HK-2 (cell line): Measurements from ENCODE around the gene KCTD21.

Experiments used
- DNase-seq: peaks from one replicate; pipeline ENCODE4 v3.0.0-alpha.2; 2018; ENCODE audit not compliant: unreplicated experiment

The KCTD21 gene

DNA sequence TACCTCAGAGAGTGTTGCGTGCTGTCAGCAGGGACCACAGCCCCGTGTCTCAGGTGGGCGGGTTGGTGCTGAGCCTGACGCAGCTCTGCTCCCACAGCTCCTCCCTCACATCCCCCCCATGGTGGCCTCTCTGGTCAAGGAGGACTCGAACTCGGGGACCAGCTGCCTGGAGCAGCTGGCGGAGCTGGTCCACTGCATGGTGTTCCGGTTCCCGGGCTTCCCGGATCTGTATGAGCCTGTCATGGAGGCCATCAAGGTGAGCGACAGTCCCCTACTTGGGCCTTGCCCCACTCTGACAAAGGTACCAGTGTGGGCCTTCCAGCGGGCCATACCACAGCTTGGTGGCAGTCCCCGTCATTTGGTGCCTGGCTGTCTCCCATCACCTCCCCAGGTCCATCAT is 12.1 kb upstream of the KCTD21 start:
- no peak for DNase-seq

- DNase-seq, result no peak
These were observed 11.6 kb upstream of the KCTD21 start for GRCh38 chr11:78200061-78200460.

DNA sequence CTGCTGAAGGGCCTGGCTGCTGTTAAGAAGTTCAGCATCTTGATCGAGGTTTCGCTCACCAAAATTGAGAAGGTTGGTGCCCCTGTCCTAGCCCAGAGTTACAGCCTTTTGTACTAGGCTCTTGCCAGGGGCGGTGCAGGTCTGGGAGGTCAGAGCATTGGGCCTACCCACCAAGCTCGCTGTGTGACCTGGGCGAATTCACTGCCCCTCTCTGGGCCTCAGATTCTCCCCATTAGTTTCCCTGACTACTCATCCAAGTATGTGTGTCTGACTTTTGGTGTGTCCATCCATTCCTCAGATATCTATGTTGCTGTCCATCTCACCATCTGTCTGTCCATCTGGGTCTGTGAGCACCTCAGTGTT is 11.2 kb upstream of the KCTD21 start:
- no peak for DNase-seq

- DNase-seq, result no peak
These were observed 10.7 kb upstream of the KCTD21 start for GRCh38 chr11:78199015-78199652.

GRCh38 chr11:78197816-78198215 is 9.4 kb upstream of the KCTD21 start:
- no peak for DNase-seq

DNA sequence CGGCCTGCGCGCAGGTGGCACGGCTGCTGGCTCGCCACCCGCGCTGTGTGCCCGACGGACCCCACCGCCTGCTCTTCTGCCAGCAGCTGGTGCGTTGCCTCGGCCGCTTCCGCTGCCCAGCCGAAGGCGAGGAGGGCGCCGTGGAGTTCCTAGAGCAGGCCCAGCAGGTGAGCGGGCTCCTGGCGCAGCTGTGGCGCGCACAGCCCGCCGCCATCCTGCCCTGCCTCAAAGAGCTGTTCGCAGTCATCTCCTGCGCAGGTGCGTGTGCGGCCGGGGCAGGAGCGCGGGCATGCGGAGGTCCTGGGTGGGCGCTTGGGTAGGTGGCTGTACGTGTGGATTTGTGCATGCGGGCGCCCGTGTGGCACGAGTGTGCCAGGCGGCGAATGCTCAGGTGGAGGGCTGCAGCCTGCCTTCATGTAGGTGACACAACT is 8.2 kb upstream of the KCTD21 start:
- no peak for DNase-seq

- no peak for DNase-seq
These were observed 7.6 kb upstream of the KCTD21 start for GRCh38 chr11:78195917-78196560.

- DNase-seq, result no peak
These were observed 6.1 kb upstream of the KCTD21 start for GRCh38 chr11:78194490-78194889.

DNA sequence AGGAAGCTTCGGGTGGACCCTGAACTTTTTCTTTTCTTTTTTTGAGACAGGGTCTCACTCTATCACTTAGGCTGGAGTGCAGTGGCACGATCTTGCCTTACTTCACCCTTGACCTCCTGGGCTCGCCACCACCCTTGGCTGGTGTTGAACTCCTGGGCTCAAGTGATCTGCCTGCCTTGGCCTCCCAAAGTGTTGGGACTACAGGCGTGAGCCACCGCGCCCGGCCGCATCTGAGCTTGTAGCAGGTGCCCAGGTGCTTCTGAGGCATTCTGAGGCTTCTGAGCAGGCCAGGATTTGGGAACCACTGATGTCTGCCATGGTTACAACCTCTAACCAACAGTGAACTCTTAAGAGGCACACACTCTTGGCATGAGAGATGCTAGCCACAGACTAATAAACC is 5.4 kb upstream of the KCTD21 start:
- DNase-seq, result no peak

DNA sequence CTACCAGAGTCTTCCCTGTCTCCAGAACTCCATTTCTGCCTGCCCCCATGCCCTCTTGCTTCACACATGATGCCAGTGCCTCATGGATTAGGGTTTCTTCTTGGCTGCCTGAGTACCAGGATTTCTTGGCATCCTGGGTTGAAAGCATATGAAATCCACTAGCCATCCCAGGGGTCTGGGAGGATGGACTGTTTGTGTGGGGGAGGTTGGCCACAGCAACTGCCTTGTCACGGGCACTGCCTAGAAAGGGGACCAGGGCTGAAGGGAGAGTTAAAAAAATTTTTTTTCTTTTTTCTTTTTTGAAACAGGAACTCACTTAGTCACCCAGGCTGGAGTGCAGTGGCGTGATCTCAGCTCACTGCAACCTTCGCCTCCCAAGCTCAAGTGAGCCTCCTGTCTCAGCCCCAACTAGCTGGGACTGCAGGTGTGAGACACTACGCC is 4.5 kb upstream of the KCTD21 start:
- DNase-seq, result no peak

DNA sequence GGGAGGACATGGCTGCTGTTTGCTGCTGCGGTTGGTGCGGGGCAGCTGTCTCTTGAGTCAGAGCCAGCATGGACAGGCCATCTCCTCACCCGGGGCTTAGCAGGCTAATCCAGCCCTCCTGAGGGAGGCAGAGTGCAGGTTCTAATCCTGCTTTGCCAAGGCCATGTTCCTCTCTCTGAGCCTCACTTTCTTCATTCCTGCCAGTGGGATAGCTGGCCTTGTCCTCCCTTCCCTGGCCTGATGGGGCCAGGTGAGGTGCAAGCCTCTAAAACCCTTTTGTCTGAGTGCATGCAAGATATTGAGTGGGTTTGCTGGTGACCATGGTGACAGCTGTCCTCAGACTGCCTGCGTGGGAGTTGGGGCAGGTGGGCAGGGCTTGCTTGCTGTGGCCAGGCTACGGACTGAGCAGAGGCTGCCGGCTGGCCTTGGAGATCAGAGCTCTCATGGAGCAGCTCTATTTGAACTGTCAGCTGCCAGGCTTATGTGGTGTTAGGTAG is 3.8 kb upstream of the KCTD21 start:
- DNase-seq, result no peak

GRCh38 chr11:78190871-78191538 is 2.6 kb upstream of the KCTD21 start:
- DNase-seq, result no peak

DNA sequence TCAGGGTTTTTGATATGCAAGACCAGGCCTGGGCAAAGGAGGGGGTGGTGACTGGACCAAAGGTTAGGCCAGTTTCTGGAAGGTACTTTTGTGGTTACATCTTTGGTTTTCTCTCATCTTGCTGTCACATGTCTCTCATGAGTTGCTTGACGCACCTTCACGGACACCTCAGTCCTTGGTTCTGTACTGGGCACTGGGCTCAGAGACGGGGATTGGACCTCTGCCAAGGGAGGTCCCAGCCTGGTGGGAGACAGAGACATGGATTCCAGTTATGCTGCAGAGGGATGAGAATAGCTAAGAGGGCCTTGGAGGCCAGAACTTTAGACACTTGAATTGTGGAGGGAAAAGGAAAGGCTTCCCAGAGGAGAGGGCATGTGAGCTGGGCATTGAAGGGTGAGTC is 1.9 kb upstream of the KCTD21 start:
- no peak for DNase-seq

GRCh38 chr11:78189851-78190250 is 1.4 kb upstream of the KCTD21 start:
- DNase-seq, result no peak

DNA sequence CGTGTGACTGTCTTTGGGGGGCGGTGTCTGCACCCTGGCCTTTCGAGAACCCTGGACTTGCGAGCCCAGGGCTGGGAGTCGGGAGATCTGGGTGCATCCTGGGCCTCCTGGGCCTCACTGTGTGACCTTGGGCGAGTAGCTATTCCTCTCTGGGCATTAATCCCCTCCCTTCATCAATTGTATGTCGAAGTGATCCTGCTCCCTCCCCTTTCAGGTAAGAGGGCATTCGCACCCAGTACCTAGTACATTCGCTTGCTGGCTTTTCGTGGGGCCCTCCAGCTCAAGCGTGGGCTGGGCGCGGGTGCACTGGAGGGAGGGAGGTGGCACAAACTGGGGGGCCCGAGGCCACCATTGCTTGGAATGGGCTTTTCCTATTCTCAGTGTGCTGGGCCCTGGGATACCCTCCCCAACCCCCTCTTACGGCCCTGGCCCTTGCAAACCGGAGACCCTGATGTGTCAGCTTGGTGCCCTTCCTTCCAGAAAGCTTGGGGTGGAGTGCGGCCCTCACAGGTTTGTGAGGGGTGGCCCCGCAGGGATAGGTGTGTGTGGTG is 823 bp upstream of the KCTD21 start:
- DNase-seq, result no peak

DNA sequence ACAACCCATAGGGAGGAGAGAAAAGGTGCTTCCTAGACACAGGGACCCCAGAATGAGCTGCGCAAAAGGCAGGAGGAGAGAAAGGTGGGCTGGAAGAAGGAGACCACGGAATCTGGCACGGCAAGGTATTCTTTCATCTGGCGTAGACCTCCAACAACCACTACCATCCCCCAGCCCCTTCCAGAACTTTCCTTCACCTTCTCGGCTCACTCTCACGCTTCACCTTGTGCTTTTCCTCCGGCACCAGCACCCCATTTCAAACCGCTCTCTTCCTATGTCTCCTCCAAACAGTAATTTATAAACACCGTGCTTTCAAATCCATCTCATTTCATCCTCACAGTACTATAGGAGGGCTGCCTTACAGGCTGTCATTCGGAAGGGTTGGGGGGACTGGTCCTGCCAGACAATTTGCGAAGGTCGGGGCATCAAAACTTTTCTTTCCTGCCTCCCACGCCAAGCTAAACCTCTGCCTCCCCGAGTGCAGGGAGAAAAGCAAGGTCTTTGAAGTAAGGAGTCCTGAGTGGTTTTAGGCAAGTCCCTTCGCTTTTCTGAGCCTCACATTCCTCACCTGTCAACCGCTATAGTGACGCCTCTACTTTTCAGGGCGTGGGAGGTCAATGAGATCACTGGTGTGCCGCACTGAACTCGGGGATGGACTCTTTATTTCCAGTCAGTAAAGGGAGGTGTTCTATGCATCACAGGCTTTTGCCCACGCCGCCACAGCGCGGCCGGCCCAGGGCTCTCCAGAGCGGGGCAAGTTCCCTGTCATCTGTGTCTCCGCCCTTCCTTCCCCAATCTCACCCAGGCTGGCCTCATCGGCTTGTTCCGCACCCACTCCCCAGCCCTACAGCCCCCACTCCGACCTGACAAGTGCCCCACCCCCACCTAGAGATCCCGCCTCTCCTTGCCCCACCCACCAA is 800 bp downstream of the KCTD21 start:
- no peak for DNase-seq

DNA sequence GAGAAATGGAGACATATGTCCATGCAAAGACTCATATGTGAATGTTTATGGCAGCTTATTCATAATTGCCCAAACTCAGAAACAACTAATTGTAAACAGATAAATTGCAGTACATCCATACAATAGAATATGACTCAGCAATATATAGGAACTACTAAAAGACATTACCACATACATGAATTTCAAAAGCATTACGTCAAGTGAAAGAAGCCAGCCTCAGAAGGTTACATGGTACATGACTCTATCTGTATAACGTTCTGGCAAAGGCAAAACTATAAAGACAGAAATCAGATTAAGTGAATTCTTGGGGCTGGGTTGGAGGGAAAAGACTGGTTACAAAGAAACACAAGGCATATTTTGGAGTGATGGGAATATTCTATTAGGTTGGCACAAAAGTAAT is 7.2 kb downstream of the KCTD21 start:
- DNase-seq, result no peak

DNA sequence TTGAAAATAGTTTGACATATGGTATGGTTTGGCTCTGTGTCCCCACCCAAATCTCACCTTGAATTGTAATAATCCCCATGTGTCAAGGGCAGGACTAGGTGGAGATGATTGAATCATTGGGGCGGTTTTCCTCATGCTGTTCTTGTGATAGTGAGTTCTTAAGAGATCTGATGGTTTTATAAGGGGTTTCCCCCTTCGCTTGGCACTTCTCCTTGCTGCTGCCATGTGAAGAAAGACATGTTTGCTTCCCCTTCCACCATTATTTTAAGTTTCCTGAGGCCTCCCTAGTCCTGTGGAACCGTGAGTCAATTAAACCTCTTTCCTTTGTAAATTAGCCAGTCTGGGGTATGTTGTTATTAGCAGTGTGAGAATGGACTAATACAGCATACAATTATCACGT is 7.7 kb downstream of the KCTD21 start:
- no peak for DNase-seq

DNA sequence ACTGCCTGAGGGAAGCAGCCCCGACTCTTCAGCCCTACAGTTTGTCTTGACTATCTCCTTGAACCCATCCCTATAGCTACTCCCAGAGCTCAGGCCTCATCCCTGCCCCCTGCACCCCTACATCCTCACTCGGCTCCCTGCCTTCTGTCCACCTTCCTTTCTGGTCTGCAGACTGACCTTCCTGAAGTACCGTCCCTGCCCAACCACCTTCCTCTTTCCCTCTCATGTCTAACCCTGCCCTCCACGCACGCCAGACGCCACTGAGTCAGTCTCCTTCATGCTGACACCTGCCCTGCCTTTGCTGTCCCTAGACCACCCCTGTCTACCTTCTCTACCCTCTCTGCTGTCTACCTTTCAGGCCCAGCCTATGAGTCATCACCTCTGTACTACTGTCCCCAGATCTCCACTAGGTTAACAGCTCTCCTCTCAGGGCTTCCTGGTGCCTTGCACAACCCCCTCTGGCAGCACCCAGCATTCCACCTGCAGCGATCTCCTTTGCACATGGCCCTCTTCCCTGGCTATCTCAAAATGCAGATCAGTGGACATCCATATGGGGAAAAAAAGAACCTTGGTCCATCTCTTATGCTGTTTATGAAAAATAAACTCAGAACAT is 8.9 kb downstream of the KCTD21 start:
- DNase-seq, result no peak

DNA sequence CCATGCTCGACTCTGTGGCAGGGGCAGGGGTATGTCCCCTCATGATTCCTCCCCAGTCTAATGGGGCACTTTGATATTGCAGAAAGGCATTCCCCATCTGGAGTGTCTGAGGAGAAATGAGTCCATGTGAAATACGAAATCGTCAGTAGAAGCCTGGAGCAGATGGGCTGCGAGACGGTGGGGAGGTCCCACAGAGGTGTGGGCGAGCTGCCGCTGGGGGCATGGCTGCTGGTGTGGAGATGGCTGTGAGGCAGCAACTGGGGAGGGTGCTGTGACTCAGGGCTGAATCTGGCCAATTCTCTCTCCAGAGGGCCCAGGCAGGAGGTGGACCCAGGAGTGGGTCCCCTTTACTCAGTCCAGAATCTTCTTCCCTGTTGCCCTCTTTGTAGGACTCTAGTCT is 11.2 kb downstream of the KCTD21 start:
- DNase-seq, result no peak

DNA sequence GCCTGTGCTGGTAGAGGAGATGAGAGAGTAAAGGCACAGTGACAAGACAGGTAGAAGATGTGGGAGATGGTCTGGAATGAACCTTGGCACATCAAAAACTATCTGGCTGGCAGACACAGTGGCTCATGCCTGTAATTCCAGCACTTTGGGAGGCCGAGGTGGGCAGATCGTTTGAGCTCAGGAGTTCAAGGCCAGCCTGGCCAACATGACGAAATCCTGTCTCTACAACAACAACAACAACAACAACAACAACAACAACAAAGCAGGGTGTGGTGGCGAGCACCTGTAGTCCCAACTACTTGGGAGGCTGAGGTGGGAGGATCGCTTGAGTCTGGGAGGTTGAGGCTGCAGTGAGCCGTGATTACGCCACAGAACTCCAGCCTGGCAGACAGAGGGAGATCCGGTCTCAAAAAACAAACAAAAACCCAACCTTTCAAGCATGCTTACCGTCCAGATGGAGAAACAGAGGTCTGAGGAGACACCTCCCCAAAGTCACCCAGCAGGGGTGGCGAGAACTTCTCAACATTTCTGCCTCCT is 11.8 kb downstream of the KCTD21 start:
- DNase-seq, result no peak
